ENCODE data around the gene DUSP16. TPM values are rescaled to one million over a fixed set of nuclear protein-coding genes. Genes with fewer than 3 reads are reported as not detected.

Gene DUSP16
- total RNA-seq, 1 donor from 2014 or later = 2.0 TPM

DNA sequence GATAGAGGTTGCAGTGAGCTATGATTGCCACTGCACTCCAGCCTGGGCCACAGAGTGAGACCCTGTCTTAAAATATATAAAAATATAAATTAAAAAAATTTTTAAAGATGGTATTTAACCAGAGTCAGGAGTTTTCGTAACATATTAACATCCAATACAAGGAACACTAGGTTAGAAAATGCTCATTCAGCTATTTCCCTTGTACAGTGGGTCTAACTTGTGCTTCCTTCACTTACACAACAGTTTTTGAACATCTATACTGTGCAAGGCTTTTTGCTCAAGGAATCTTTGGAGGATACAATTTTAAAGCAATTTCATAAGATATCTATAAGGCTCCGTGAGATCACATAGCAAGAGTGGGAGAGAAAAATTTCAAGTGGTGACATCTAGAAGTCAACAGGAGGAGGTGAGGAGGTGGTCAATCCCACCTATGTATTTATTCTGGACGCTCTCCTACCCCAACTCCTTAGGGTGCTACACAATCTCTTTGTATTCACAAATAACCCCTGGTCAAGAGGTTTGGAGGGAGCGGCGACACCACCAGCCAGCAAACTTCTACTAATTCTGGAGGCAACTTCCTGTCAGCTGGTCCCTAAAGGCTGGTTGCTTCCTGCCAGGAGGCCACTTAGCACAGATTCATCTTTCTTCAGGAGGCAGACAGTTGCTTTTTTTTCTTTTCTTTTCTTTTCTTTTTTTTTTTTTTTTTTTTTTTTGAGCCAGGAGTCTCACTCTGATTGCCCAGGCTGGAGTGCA lies 22.2 kb downstream of the DUSP16 start:
- no peaks in the 10 kb centered on the region for H3K9me3 Mint-ChIP-seq
- H3K27ac Mint-ChIP-seq = no peak overlapping the region
- ChIA-PET POLR2A (interaction anchor here (0.7 kb wide), 1 partner anchor 21 kb away, joined by 4 read pairs; no protein-coding TSS in a partner anchor), CTCF (no interaction called here)
- TF ChIP-seq CTCF (IDR thresholded peaks at IDR 0.05) = no peak
- intact Hi-C loops (cut with micrococcal nuclease) = no loop called here
- peaks cover 4% of the 10 kb centered on the region for H3K4me1 Mint-ChIP-seq
- no peak for ATAC-seq (ENCODE audit: low read depth)
- H3K4me3 Mint-ChIP-seq = no peak overlapping the region
- no peaks in the 10 kb centered on the region for H3K36me3 Mint-ChIP-seq (ENCODE audit: low read depth)
- no peaks in the 10 kb centered on the region for H3K27me3 Mint-ChIP-seq
- no peak for DNase-seq

DNA sequence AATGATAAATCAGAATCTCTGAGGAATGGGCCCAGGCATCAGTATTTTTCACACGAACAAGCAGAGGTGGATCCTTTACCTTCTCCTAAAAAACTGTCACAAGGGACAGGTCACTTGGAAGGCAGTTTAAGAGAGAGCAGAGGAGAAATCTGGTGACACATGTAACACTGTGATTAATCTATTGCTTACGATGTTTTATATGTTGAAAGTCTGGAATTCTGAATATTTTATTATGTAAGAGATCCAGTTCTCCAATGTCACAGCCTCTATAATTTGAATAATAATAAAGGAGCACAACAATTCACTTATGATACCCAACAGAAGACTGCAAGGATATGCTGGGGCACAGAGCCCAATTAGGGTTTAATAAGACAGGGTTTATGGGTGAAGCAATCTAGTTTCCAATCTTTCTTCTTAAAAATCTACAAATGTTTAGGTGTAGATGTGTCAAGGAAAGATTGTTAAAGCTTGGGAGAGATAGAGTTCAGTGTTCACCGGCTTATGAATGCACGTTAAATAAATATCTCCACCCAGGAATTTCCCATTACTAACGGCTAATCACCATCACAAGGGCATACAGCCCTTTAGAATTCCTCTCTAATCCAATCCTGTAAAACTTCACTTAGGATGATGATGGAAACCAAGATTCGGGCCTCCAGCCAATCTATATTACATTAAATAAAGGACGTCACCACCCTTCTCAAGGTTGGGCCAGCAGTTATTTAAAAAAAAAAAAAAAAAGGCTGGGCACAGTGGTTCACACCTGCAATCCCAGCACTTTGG lies 23.4 kb downstream of the DUSP16 start:
- CTCF ChIA-PET = no interaction called here
- no peak for TF ChIP-seq CTCF (IDR thresholded peaks at IDR 0.05)
- Mint-ChIP-seq H3K9me3 (no peaks in the 10 kb centered on the region), H3K4me1 (peaks cover 4% of the 10 kb centered on the region), H3K27me3 (no peaks in the 10 kb centered on the region), H3K36me3 (ENCODE audit: low read depth) (no peaks in the 10 kb centered on the region), H3K27ac (no peak overlapping the region), H3K4me3 (no peak overlapping the region)
- DNase-seq = no peak
- POLR2A ChIA-PET = no interaction called here
- intact Hi-C loops (cut with micrococcal nuclease) = no loop called here
- no peak for ATAC-seq (ENCODE audit: low read depth)

- ATAC-seq (ENCODE audit: low read depth) (no peak), DNase-seq (no peak)
- Mint-ChIP-seq H3K27ac (no peak overlapping the region), H3K27me3 (no peaks in the 10 kb centered on the region), H3K9me3 (no peaks in the 10 kb centered on the region), H3K36me3 (ENCODE audit: low read depth) (no peaks in the 10 kb centered on the region), H3K4me1 (peaks cover 4% of the 10 kb centered on the region), H3K4me3 (no peak overlapping the region)
- TF ChIP-seq CTCF (IDR thresholded peaks at IDR 0.05) = no peak
- POLR2A ChIA-PET = no interaction called here
- CTCF ChIA-PET = no interaction called here
- intact Hi-C loops (cut with micrococcal nuclease) = no loop called here
Observed at GRCh38 chr12:12538535-12538934, 24.1 kb downstream of the DUSP16 start.

DNA sequence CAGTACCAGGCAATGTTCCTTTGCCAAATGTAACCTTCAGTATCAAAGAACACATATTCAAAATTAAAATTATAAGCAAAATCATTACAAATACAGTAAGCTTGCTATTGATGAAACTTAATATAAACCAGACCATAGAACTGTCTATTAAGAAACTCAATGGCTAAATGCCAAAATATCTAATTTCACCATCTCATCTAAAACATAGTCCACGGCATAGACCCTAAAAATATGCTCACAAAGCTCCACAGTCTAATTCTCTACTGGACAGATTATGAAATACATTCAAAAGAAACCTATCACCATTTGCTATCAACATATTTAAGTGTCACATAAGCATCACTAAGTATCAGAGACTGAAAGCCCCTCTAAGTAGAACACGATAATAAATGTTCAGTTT lies 25.2 kb downstream of the DUSP16 start:
- ATAC-seq (ENCODE audit: low read depth) = no peak
- H3K4me1 Mint-ChIP-seq = peaks cover 4% of the 10 kb centered on the region
- CTCF ChIA-PET = no interaction called here

More for the DNA sequence above, 25.2 kb downstream of the DUSP16 start:
- intact Hi-C loops (cut with micrococcal nuclease) = no loop called here
- H3K4me3 Mint-ChIP-seq = no peak overlapping the region
- H3K9me3 Mint-ChIP-seq = no peaks in the 10 kb centered on the region
- no peak overlapping the region for H3K27ac Mint-ChIP-seq
- no peaks in the 10 kb centered on the region for H3K27me3 Mint-ChIP-seq
- no peak for DNase-seq
- TF ChIP-seq CTCF (IDR thresholded peaks at IDR 0.05) = no peak
- H3K36me3 Mint-ChIP-seq (ENCODE audit: low read depth) = no peaks in the 10 kb centered on the region
- POLR2A ChIA-PET = no interaction called here
